ENCODE measurements around the gene HERPUD1. TPM values are rescaled to one million over a fixed set of nuclear protein-coding genes. Genes with fewer than 3 reads are reported as not detected.

The HERPUD1 gene
- total and polyA plus RNA-seq, 2 of the 8 experiments (the other 6 are each of a cell fraction or from before 2014, with no cell fraction given): 23.3 to 34.7 TPM

GRCh38 chr16:56892705-56893104 lies 39.2 kb upstream of the HERPUD1 start:
- no peaks in the 10 kb centered on the region for H3K79me2 ChIP-seq (ENCODE audit: control insufficient read depth in 1 of 2, insufficient read depth in 2 of 2, low read length in 2 of 2)

More at GRCh38 chr16:56892705-56893104, 39.2 kb upstream of the HERPUD1 start:
- no peak overlapping the region for H2BK12ac ChIP-seq (ENCODE audit: low read depth, low read length)
- H3K14ac ChIP-seq (ENCODE audit: insufficient read length): no peak overlapping the region
- no peak overlapping the region for H2BK15ac ChIP-seq (ENCODE audit: low read length)
- H3K4me2 ChIP-seq (ENCODE audit: insufficient read depth in 1 of 2, low read depth in 2 of 2, low read length in 2 of 2): no peak overlapping the region
- H3K56ac ChIP-seq (replicated peaks; ENCODE audit: insufficient read length, low read depth, low read length): no peak overlapping the region
- no peaks in the 10 kb centered on the region for H3K27me3 ChIP-seq (replicated peaks in 1 of 4; ENCODE audit: control insufficient read depth in 3 of 4, extremely low read depth in 1 of 4, insufficient read depth in 3 of 4, low read length in 3 of 4)
- H2BK20ac ChIP-seq (ENCODE audit: low read length): no peak overlapping the region
- H2AFZ ChIP-seq (ENCODE audit: low read length): no peak overlapping the region
- no peaks in the 10 kb centered on the region for H3K36me3 ChIP-seq (ENCODE audit: control insufficient read depth in 2 of 4, insufficient read depth in 4 of 4, low read length in 3 of 4)
- no peaks in the 10 kb centered on the region for H4K20me1 ChIP-seq (replicated peaks in 1 of 2; ENCODE audit: control insufficient read depth in 1 of 2, insufficient read depth in 2 of 2, low read length in 2 of 2)
- no peak overlapping the region for H2AK5ac ChIP-seq (ENCODE audit: low read depth, low read length)
- H3K18ac ChIP-seq (ENCODE audit: extremely low read depth, low read length): no peak overlapping the region
- no peaks in the 10 kb centered on the region for H3K4me1 ChIP-seq (replicated peaks in 1 of 4; ENCODE audit: control insufficient read depth in 3 of 4, insufficient read depth in 4 of 4, low read length in 3 of 4)
- no peak for FAIRE-seq
- H4K8ac ChIP-seq (ENCODE audit: extremely low read depth, insufficient read depth, low read length): no peak overlapping the region
- no peaks in the 10 kb centered on the region for H3K9me3 ChIP-seq (ENCODE audit: insufficient read depth in 2 of 2, low read depth in 1 of 2, low read length in 1 of 2)
- H3K4me3 ChIP-seq (ENCODE audit: extremely low read depth in 1 of 4, insufficient read depth in 2 of 4, low read depth in 3 of 4, low read length in 4 of 4): no peak overlapping the region
- no peaks in the 10 kb centered on the region for H3K79me1 ChIP-seq (ENCODE audit: low read depth, low read length)
- WGBS, 2 experiments (ENCODE audit: extremely low coverage in 1 of 2, insufficient coverage in 1 of 2, insufficient read length in 1 of 2, insufficient replicate concordance in 2 of 2, low coverage in 1 of 2, low lambda C conversion rate in 2 of 2, missing lambda C conversion rate in 1 of 2): 96% methylated on average over 14 of the region's 14 CpGs; no CpG with 5 or more reads in 1 of the 2 experiments
- no peak overlapping the region for H3K23ac ChIP-seq (ENCODE audit: insufficient read length)
- no peak overlapping the region for H3K9ac ChIP-seq (replicated peaks in 1 of 4; ENCODE audit: extremely low read depth in 1 of 4, low read depth in 3 of 4, low read length in 3 of 4)
- H4K5ac ChIP-seq (ENCODE audit: insufficient read length, low read depth, low read length): no peak overlapping the region
- no peak for DNase-seq (ENCODE audit: low read depth in 1 of 2, low spot score in 2 of 2)
- H3K27ac ChIP-seq (ENCODE audit: low read depth, low read length): no peak overlapping the region
- H3K4ac ChIP-seq (replicated peaks; ENCODE audit: insufficient read length, low read depth, low read length): no peak overlapping the region
- no peak overlapping the region for H4K91ac ChIP-seq (replicated peaks; ENCODE audit: insufficient read length, low read length)
- H3K23me2 ChIP-seq (ENCODE audit: low read depth, low read length): no peaks in the 10 kb centered on the region
- no peak overlapping the region for H2BK120ac ChIP-seq (replicated peaks; ENCODE audit: low read depth, low read length)
- ChIA-PET CTCF (ENCODE audit: partially characterized antibody) (interaction anchor here (1.1 to 3.3 kb wide), 7 partner anchors 10 to 42 kb away, joined by 3 to 8 read pairs (median 5); partner anchors contain the start of gene SLC12A3), POLR2A (ENCODE audit: partially characterized antibody) (interaction anchor here (2.2 to 5.5 kb wide), 2 partner anchors 38 to 40 kb away, joined by 4 to 18 read pairs; partner anchors contain the start of gene HERPUD1)
- TF ChIP-seq SIX5 (IDR thresholded peaks at IDR 0.05; ENCODE audit: low read depth, low read length): no peak
- TF ChIP-seq CEBPB (IDR thresholded peaks at IDR 0.05; ENCODE audit: low read depth, low read length): no peak
- H2BK5ac ChIP-seq (ENCODE audit: low read depth, low read length): no peak overlapping the region
